AG04449 (cell line): ENCODE data around the gene LAGE3.

Experiments used
- CTCF ChIA-PET: fragments of 350-600 bp; formaldehyde crosslinking; extraction: SDS; loops from one replicate; lab custom pipeline; 2021; ENCODE audit warnings: antibody characterized with exemption; lab: Yijun Ruan, JAX
- POLR2A ChIA-PET: fragments of 400-600, 350-600 bp; formaldehyde crosslinking; extraction: SDS; loops from one replicate; lab custom pipeline; 2020; ENCODE audit warnings: antibody characterized with exemption, inconsistent platforms; lab: Yijun Ruan, JAX
- DNase-seq: peaks from one replicate; pipeline ENCODE4 v3.0.0-alpha.2; 2010; ENCODE audit warnings: low read depth, low spot score
- H3K4me3 ChIP-seq: 2 replicates; pipeline ENCODE4 v1.5.1; 2011; ENCODE audit warnings: low read depth, mild to moderate bottlenecking, control low read depth, low read length
- CTCF ChIP-seq: IDR thresholded peaks from one replicate; pipeline ENCODE4 v1.5.1; 2011; ENCODE audit warnings: mild to moderate bottlenecking, moderate library complexity, low read length, control low read depth, inconsistent platforms; ENCODE audit not compliant: insufficient read depth; ENCODE audit errors: missing control alignments

The LAGE3 gene

GRCh38 chrX:154516656-154517100, 37.6 kb upstream of the LAGE3 start:
- POLR2A ChIA-PET = interaction anchor here (0.6 to 2.1 kb wide), 4 partner anchors 8 to 777 kb away, joined by 3 to 7 read pairs (median 4); partner anchors contain the start of gene SLC10A3
- CTCF ChIA-PET = interaction anchor here (1.4 to 2.9 kb wide), 3 partner anchors 9 to 15 kb away, joined by 4 to 20 read pairs (median 5); no protein-coding TSS in a partner anchor
- H3K4me3 ChIP-seq = peak overlapping the region; percentile 57
- no peak for DNase-seq
- TF ChIP-seq CTCF = no peak

- CTCF ChIA-PET = interaction anchor here (1.6 to 2.9 kb wide), 3 partner anchors 11 to 15 kb away, joined by 5 to 20 read pairs (median 9); no protein-coding TSS in a partner anchor
Observed at GRCh38 chrX:154515966-154516655, 37.0 kb upstream of the LAGE3 start, which contains the start of gene FAM3A. FAM3A (minus strand) TSS chrX:154516232; CDS start chrX:154515772, 460 bp downstream.

GRCh38 chrX:154515090-154515965, 36.2 kb upstream of the LAGE3 start:
- no peak for TF ChIP-seq CTCF
- CTCF ChIA-PET = interaction anchor here (1.7 kb wide), 1 partner anchor 12 kb away, joined by 9 read pairs; no protein-coding TSS in a partner anchor
- peak overlapping the region; percentile 66 for H3K4me3 ChIP-seq
- DNase-seq = no peak
- POLR2A ChIA-PET = interaction anchor here (1.0 to 2.1 kb wide), 4 partner anchors 12 to 116 kb away, joined by 3 to 7 read pairs (median 4); partner anchors contain the start of gene SLC10A3

More at GRCh38 chrX:154515966-154516655, 37.0 kb upstream of the LAGE3 start, which contains the start of gene FAM3A:
- no peak for TF ChIP-seq CTCF
- peak within 1 kb of the TSS; percentile 66 for H3K4me3 ChIP-seq
- DNase-seq = no peak
- POLR2A ChIA-PET = interaction anchor here (0.6 to 2.1 kb wide), 5 partner anchors 9 to 776 kb away, joined by 3 to 7 read pairs (median 4); partner anchors contain the start of gene SLC10A3

- H3K4me3 ChIP-seq = no peak overlapping the region
- ChIA-PET POLR2A (interaction anchor here (0.6 kb wide), 1 partner anchor 17 kb away, joined by 3 read pairs; no protein-coding TSS in a partner anchor), CTCF (interaction anchor here (1.8 kb wide), 1 partner anchor 14 kb away, joined by 6 read pairs; no protein-coding TSS in a partner anchor)
- no peak for TF ChIP-seq CTCF
- no peak for DNase-seq
Observed at GRCh38 chrX:154513716-154514115, 34.6 kb upstream of the LAGE3 start.

- no peak for TF ChIP-seq CTCF
- no peak for DNase-seq
- ChIA-PET CTCF (interaction anchor here (1.8 kb wide), 1 partner anchor 14 kb away, joined by 6 read pairs; no protein-coding TSS in a partner anchor), POLR2A (no interaction called here)
- H3K4me3 ChIP-seq = no peak overlapping the region
Observed at GRCh38 chrX:154512879-154513553, 33.9 kb upstream of the LAGE3 start.
